SU-DHL-6 (cell line): Measurements from ENCODE around the gene COG4.

Source experiments
- CTCF ChIP-seq: fragments of 200-600 bp; sonication (generic); IDR thresholded peaks from one replicate; pipeline ENCODE4 v1.5.1; 2017; ENCODE audit warnings: antibody characterized with exemption, mild to moderate bottlenecking, low read length, moderate library complexity; ENCODE audit not compliant: insufficient read depth, poor library complexity, severe bottlenecking
- EZH2phosphoT487 ChIP-seq: fragments of 200-600 bp; sonication (generic), shearing (Covaris generic); conservative IDR thresholded peaks from 2 replicates; pipeline ENCODE4 v1.6.1; 2018; ENCODE audit warnings: mild to moderate bottlenecking, antibody characterized with exemption, low read length, moderate library complexity, mixed read lengths

- no peak for TF ChIP-seq CTCF
- no peak for TF ChIP-seq EZH2phosphoT487
These were observed 30.3 kb upstream of the COG4 start for GRCh38 chr16:70553645-70554044.
